HepG2 (cell line): Measurements from ENCODE around the gene PGR. TPM values are rescaled to one million over a fixed set of nuclear protein-coding genes. Genes with fewer than 3 reads are reported as not detected.

ENCODE experiments used
- ATAC-seq: fragments of 200-7000 bp; cut with Tn5 transposase; 3 replicates; pipeline ENCODE4 v1.9.1; 2020; ENCODE audit warnings: mild to moderate bottlenecking, moderate library complexity
- BruUV-seq: library from RNA; stranded (reverse); fragments of 400-500 nt; replicated peaks from 2 replicates; lab custom pipeline; 2021; lab: Mats Ljungman, UMichigan
- CTCF ChIA-PET: fragments of 300-600 bp; formaldehyde crosslinking; extraction: SDS; loops from one replicate; lab custom pipeline; 2021; ENCODE audit warnings: low total read pairs, inconsistent platforms, low intra/inter-chr PET ratio; lab: Yijun Ruan, JAX
- POLR2A ChIA-PET: fragments of 350-600 bp; sonication (Branson Sonifier 250); formaldehyde crosslinking; loops from one replicate; lab custom pipeline; 2020; ENCODE audit warnings: antibody characterized with exemption, inconsistent platforms; lab: Yijun Ruan, JAX
- DNase-seq: peaks from one replicate; pipeline ENCODE4 v3.0.0-alpha.2; 2015; ENCODE audit warnings: low spot score
- FAIRE-seq: peaks from 3 replicates; lab custom pipeline; 2011; peaks lifted over from hg19 to GRCh38; lab: Jason Lieb, UNC
- H2AFZ ChIP-seq: one replicate; pipeline ENCODE4 v1.6.1; 2011; ENCODE audit warnings: low read length, inconsistent platforms
- H3K27ac ChIP-seq: fragments of 300-600 bp; 3 replicates; pipeline ENCODE4 v1.8.0; 2011; ENCODE audit warnings: mixed run types, mild to moderate bottlenecking, mixed read lengths, low read length, inconsistent platforms; ENCODE audit not compliant: insufficient read depth; ENCODE audit errors: extremely low read length
- H3K27me3 ChIP-seq, 2 experiments: fragments of 200-600 bp in 1 of 2; 2 replicates in 1 of 2; 3 replicates in 1 of 2; pipeline versions ENCODE4 v1.6.0 to v1.8.0; 2011; ENCODE audit warnings: low read length in 2 of 2, mild to moderate bottlenecking in 2 of 2, moderate library complexity in 2 of 2, inconsistent platforms in 1 of 2; ENCODE audit not compliant: insufficient read depth in 2 of 2, control insufficient read depth in 1 of 2
- H3K36me3 ChIP-seq, 2 experiments: fragments of 200-600 bp in 1 of 2; replicated peaks in 1 of 2; 2 replicates in 1 of 2; 3 replicates in 1 of 2; pipeline versions ENCODE4 v1.5.1 to v1.8.0; 2011; ENCODE audit warnings: low read length in 2 of 2, inconsistent platforms in 1 of 2; ENCODE audit not compliant: insufficient read depth in 2 of 2, control insufficient read depth in 1 of 2
- H3K4me1 ChIP-seq: 2 replicates; pipeline ENCODE4 v1.5.1; 2012; ENCODE audit warnings: low read length, inconsistent platforms; ENCODE audit not compliant: insufficient read depth
- H3K4me2 ChIP-seq: 2 replicates; pipeline ENCODE4 v1.6.0; 2011; ENCODE audit warnings: low read depth, low read length, inconsistent platforms
- H3K4me3 ChIP-seq, 3 experiments: fragments of 200-600 bp in 1 of 3; sonication (generic), shearing (Covaris generic) in 1 of 3; replicated peaks in 1 of 3; 2 replicates each; pipeline ENCODE4 v1.5.1; 2011 to 2016; ENCODE audit warnings: low read length in 3 of 3, inconsistent platforms in 2 of 3, low read depth in 2 of 3, mild to moderate bottlenecking in 2 of 3, control low read depth in 1 of 3, mixed read lengths in 1 of 3; ENCODE audit not compliant: insufficient read depth in 1 of 3
- H3K79me2 ChIP-seq: one replicate; pipeline ENCODE4 v1.6.1; 2011; ENCODE audit warnings: low read length, inconsistent platforms; ENCODE audit not compliant: insufficient read depth
- H3K9ac ChIP-seq: 2 replicates; pipeline ENCODE4 v1.6.0; 2011; ENCODE audit warnings: mild to moderate bottlenecking, low read depth, low read length, inconsistent platforms; ENCODE audit not compliant: insufficient read depth
- H3K9me3 ChIP-seq: 2 replicates; pipeline ENCODE4 v1.5.1; 2012; ENCODE audit warnings: mild to moderate bottlenecking, low read length
- H4K20me1 ChIP-seq: 2 replicates; pipeline ENCODE4 v1.6.0; 2011; ENCODE audit warnings: inconsistent platforms, mild to moderate bottlenecking, low read length, moderate library complexity; ENCODE audit not compliant: insufficient read depth
- DNMT3B ChIP-seq: conservative IDR thresholded peaks from 2 replicates; pipeline ENCODE4 v1.6.1; 2016; ENCODE audit warnings: missing biosample characterization, control low read depth
- EP300 ChIP-seq, 3 experiments: sonication (generic) in 1 of 3; formaldehyde crosslinking in 1 of 3; IDR thresholded peaks; 2 replicates each; pipeline versions ENCODE4 v1.5.1 to v1.6.1; 2011 to 2020; ENCODE audit warnings: low read depth in 2 of 3, low read length in 2 of 3, borderline replicate concordance in 1 of 3, improper control_type of control experiment in 1 of 3, mild to moderate bottlenecking in 1 of 3, missing genetic modification reagents in 1 of 3, moderate library complexity in 1 of 3
- STAG1 ChIP-seq: sonication (generic); formaldehyde crosslinking; IDR thresholded peaks from 2 replicates; pipeline ENCODE4 v1.4.0; 2020; ENCODE audit warnings: missing genetic modification reagents
- TCF7L2 ChIP-seq: IDR thresholded peaks from 2 replicates; pipeline ENCODE4 v1.6.1; 2011; ENCODE audit warnings: mild to moderate bottlenecking, low read depth, low read length, moderate library complexity
- ZFP1 ChIP-seq: IDR thresholded peaks from 2 replicates; pipeline ENCODE4 v1.6.1; 2016
- ZNF34 ChIP-seq: sonication (generic); formaldehyde crosslinking; IDR thresholded peaks from 2 replicates; pipeline ENCODE4 v1.4.0; 2020; ENCODE audit warnings: mild to moderate bottlenecking, missing genetic modification reagents, borderline replicate concordance
- ZNF816 ChIP-seq: sonication (generic); formaldehyde crosslinking; IDR thresholded peaks from 2 replicates; pipeline ENCODE4 v1.8.0; 2022; ENCODE audit warnings: missing genetic modification reagents, mild to moderate bottlenecking, borderline replicate concordance
- WGBS: methylation state at CpG from one replicate; pipeline ENCODE4 v1.1.6; 2017; ENCODE audit warnings: low lambda C conversion rate; 5-methylcytosine and 5-hydroxymethylcytosine counted together
- in situ Hi-C: cut with HindIII; loops from 2 replicates; pipeline ENCODE4 v1.10.0; 2017; ENCODE audit warnings: low pct_unique_long_range_greater_than_20kb; ENCODE audit not compliant: extremely low pct_ligation_motif_present
- intact Hi-C: fragments of 100-400 bp; cut with micrococcal nuclease; formaldehyde crosslinking; loops from one replicate; pipeline ENCODE4 v1.10.0; 2022; ENCODE audit not compliant: unreplicated experiment
- polyA plus RNA-seq, 8 experiments: library from polyadenylated mRNA; depleted of rRNA in 3 of 8; stranded (reverse) in 7 of 8; unstranded in 1 of 8; fragments of >200 nt; fragmentation: Illumina TruSeq in 4 of 8; extraction: Trizol in 4 of 8; gene quantifications; 2 replicates each; pipeline versions ENCODE4 v1.2.1 to v1.2.3, GENCODE V29; 2011 to 2016; ENCODE audit warnings: low read depth in 4 of 8, missing spikeins in 1 of 8, mixed read lengths in 1 of 8; ENCODE audit not compliant: insufficient read depth in 1 of 8
- total RNA-seq, 5 experiments: library from RNA; depleted of rRNA; stranded (reverse); fragments of >200 nt; fragmentation: Illumina TruSeq; extraction: Trizol; gene quantifications; 2 replicates each; pipeline ENCODE4 v1.2.3, GENCODE V29; 2016; ENCODE audit warnings: low read depth in 1 of 5
- TF ChIP-seq, protein P1 (sequence below): sonication (generic); formaldehyde crosslinking; IDR thresholded peaks from 2 replicates; pipeline ENCODE4 v1.5.0; 2020; ENCODE audit warnings: mild to moderate bottlenecking, missing genetic modification reagents, moderate library complexity
- TF ChIP-seq, protein P2 (sequence below): sonication (generic); formaldehyde crosslinking; conservative IDR thresholded peaks from 2 replicates; pipeline ENCODE4 v1.4.0; 2020; ENCODE audit warnings: missing genetic modification reagents
- TF ChIP-seq, protein P3 (sequence below): sonication (generic); formaldehyde crosslinking; IDR thresholded peaks from 2 replicates; pipeline ENCODE4 v1.4.0; 2020; ENCODE audit warnings: mild to moderate bottlenecking, missing genetic modification reagents, borderline replicate concordance

Gene PGR
- total and polyA plus RNA-seq, 2 of the 13 experiments (the other 11 are each of a cell fraction or from before 2014, with no cell fraction given): not detected

DNA sequence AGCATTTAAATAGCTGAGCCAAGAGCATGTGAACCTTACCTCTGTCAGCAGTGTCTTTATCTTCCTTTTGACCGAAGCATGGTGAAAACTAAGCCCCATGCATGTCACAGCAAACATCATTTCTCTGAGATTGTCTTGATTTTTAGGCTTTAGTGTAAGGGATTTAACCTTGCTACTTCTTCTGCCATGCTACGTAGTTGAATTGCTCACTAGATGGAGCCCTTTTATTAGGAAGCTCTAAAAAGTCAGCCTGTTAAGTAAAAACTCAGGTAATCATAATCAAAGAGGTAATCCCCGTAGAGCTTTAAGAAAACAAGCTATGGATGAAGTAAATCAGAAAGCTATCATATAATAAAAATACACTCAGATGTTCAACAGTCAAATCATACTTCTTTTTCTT lies 149.5 kb downstream of the PGR start:
- Histone ChIP-seq H3K4me2 (no peak overlapping the region), H2AFZ (no peak overlapping the region), H3K9ac (no peak overlapping the region), H3K27ac (no peak overlapping the region), H3K9me3 (no peaks in the 10 kb centered on the region), H3K36me3 (0 out of 5 replicates have a peak, but pooled peaks cover 0 to 2% of the 10 kb centered on the region in 2 experiments), H3K79me2 (no peaks in the 10 kb centered on the region), H3K4me3 (no peak overlapping the region), H4K20me1 (no peaks in the 10 kb centered on the region), H3K4me1 (no peaks in the 10 kb centered on the region), H3K27me3 (no peaks in the 10 kb centered on the region)
- ATAC-seq: no peak
- no peak for FAIRE-seq
- ChIA-PET POLR2A (no interaction called here), CTCF (no interaction called here)
- BruUV-seq: no TSS peak
- TF ChIP-seq, protein P1, sequence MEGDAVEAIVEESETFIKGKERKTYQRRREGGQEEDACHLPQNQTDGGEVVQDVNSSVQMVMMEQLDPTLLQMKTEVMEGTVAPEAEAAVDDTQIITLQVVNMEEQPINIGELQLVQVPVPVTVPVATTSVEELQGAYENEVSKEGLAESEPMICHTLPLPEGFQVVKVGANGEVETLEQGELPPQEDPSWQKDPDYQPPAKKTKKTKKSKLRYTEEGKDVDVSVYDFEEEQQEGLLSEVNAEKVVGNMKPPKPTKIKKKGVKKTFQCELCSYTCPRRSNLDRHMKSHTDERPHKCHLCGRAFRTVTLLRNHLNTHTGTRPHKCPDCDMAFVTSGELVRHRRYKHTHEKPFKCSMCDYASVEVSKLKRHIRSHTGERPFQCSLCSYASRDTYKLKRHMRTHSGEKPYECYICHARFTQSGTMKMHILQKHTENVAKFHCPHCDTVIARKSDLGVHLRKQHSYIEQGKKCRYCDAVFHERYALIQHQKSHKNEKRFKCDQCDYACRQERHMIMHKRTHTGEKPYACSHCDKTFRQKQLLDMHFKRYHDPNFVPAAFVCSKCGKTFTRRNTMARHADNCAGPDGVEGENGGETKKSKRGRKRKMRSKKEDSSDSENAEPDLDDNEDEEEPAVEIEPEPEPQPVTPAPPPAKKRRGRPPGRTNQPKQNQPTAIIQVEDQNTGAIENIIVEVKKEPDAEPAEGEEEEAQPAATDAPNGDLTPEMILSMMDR (CRISPR knock-in tag): 0 out of 2 replicates have a peak, but pooled peaks have one; percentile 20
- TF ChIP-seq, protein P2, sequence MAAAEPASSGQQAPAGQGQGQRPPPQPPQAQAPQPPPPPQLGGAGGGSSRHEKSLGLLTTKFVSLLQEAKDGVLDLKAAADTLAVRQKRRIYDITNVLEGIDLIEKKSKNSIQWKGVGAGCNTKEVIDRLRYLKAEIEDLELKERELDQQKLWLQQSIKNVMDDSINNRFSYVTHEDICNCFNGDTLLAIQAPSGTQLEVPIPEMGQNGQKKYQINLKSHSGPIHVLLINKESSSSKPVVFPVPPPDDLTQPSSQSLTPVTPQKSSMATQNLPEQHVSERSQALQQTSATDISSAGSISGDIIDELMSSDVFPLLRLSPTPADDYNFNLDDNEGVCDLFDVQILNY (CRISPR knock-in tag): no peak
- TF ChIP-seq ZNF34 (CRISPR knock-in tag): no peak
- TF ChIP-seq ZNF816 (CRISPR knock-in tag): no peak
- TF ChIP-seq, protein P3, sequence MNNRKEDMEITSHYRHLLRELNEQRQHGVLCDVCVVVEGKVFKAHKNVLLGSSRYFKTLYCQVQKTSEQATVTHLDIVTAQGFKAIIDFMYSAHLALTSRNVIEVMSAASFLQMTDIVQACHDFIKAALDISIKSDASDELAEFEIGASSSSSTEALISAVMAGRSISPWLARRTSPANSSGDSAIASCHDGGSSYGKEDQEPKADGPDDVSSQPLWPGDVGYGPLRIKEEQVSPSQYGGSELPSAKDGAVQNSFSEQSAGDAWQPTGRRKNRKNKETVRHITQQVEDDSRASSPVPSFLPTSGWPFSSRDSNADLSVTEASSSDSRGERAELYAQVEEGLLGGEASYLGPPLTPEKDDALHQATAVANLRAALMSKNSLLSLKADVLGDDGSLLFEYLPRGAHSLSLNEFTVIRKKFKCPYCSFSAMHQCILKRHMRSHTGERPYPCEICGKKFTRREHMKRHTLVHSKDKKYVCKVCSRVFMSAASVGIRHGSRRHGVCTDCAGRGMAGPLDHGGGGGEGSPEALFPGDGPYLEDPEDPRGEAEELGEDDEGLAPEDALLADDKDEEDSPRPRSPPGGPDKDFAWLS (CRISPR knock-in tag): no peak
- TF ChIP-seq STAG1: peak; percentile 29; the same call in 1 of the 2 replicates
- TF ChIP-seq TCF7L2: no peak
- TF ChIP-seq DNMT3B: no peak
- TF ChIP-seq EP300 (IDR thresholded peaks at IDR 0.05; ENCODE audit: low read depth in 2 of 2, low read length in 2 of 2): no peak
- no peak for TF ChIP-seq EP300 (CRISPR knock-in tag; IDR thresholded peaks at IDR 0.05; ENCODE audit: borderline replicate concordance)
- TF ChIP-seq ZFP1 (CRISPR knock-in tag): no peak
- DNase-seq: peak; percentile 3
- in situ Hi-C loops (no loop called here), intact Hi-C loops (loop anchor here (10.0 kb wide), 1 partner anchor 865 kb away; no protein-coding TSS in a partner anchor)
- 79% methylated on average over 3 of the region's 3 CpGs for WGBS
